Measurements from ENCODE around the gene ANKS1A. TPM values are rescaled to one million over a fixed set of nuclear protein-coding genes. Genes with fewer than 3 reads are reported as not detected.

ANKS1A gene
- total and polyA plus RNA-seq, 11 donors = 11.0 to 49.5 (median 29.3) TPM

DNA sequence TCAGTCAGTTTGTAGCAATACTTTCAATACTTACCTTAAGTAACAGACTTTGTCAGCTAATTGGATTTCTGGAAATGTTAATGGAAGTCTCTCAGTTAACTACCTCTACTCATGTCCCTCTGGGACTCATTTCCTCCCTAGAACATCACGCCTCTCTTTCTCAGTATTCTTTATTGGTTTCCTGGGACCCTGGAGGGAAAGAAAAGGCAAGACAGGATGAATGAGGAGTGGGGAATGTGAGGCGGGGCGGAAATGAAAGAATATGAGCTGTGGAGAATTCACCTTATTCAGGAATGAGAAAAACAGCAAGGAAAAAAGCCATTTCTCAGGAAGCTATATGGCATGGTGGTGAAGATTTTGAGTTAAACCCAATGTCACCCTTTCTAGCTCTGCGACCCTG is 62.7 kb downstream of the ANKS1A start:
- WGBS, 4 donors = 87 to 91% (median 89%) methylated on average over 4 of the region's 4 CpGs
- Histone ChIP-seq H3K4me1 (peaks cover 0 to 39% (median 12%) of the 10 kb centered on the region in 12 donors), H3K9me3 (no peaks in the 10 kb centered on the region), H3K27ac (no peak overlapping the region), H3K4me3 (no peak overlapping the region), H3K27me3 (no peaks in the 10 kb centered on the region), H3K36me3 (no peaks in the 10 kb centered on the region)
- TF ChIP-seq POLR2A (IDR thresholded peaks at IDR 0.05) = no peak
- TF ChIP-seq, protein P1, sequence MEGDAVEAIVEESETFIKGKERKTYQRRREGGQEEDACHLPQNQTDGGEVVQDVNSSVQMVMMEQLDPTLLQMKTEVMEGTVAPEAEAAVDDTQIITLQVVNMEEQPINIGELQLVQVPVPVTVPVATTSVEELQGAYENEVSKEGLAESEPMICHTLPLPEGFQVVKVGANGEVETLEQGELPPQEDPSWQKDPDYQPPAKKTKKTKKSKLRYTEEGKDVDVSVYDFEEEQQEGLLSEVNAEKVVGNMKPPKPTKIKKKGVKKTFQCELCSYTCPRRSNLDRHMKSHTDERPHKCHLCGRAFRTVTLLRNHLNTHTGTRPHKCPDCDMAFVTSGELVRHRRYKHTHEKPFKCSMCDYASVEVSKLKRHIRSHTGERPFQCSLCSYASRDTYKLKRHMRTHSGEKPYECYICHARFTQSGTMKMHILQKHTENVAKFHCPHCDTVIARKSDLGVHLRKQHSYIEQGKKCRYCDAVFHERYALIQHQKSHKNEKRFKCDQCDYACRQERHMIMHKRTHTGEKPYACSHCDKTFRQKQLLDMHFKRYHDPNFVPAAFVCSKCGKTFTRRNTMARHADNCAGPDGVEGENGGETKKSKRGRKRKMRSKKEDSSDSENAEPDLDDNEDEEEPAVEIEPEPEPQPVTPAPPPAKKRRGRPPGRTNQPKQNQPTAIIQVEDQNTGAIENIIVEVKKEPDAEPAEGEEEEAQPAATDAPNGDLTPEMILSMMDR (IDR thresholded peaks at IDR 0.05) = no peak
- DNase-seq (no peak), ATAC-seq (no peak)
- intact Hi-C loops (cut with DNase I) = no loop called here

DNA sequence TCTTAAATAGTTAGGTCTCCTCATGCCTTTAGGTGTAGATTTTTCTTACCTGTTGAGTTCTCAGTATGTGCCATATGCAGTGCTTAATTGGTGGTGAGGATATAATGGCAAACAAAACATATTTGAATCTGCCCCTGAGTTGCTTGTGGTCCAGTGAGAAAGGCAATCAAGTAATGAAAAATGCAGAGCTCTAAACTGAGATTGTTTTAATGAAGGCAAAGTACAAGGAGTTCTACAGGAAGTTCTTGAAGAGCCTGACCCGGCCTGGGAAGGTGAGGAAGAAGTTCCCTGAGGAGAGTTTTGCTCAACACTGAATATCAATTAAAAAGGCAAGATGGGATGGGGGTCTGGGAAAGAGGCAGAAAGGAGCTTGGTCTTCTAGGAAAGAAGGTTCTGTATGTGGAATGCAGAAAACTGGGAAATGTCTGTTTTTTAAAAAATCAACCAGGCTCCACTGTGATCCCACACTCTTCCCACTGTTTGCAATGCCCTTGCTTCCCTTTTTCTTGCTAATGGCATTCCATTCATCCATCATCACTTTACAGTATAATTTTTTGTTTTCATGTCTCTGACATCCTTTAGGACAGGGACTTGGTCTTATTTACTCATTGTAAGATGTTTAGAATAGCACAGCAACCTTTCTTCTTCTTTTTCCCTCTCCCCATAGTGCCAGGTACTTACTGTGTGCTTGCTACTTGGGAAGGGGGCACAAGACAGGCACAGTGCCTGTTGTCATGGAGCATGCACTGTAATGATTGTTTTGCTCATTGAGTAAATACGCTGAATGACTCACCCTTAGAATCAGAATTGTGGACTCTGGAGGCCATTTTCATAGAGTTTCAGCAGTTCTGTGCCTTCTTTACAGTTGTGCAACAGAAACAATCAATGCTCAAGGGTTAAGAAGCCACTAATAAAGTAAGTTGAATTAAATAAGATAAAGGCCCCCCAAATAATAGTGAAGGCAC is 64.3 kb downstream of the ANKS1A start:
- Histone ChIP-seq H3K36me3 (no peaks in the 10 kb centered on the region), H3K27me3 (no peaks in the 10 kb centered on the region), H3K27ac (peak overlapping the region in 4 of 12 donors; percentile 8 to 17 (median 9)), H3K9me3 (no peaks in the 10 kb centered on the region), H3K4me3 (no peak overlapping the region), H3K4me1 (peaks cover 0 to 55% (median 26%) of the 10 kb centered on the region in 12 donors)
- WGBS, 4 donors = 65 to 80% (median 73%) methylated on average over 2 of the region's 2 CpGs
- ATAC-seq (no peak), DNase-seq (no peak)
- intact Hi-C loops (cut with DNase I) = no loop called here
- no peak for TF ChIP-seq POLR2A (IDR thresholded peaks at IDR 0.05)
- TF ChIP-seq, protein P1 (IDR thresholded peaks at IDR 0.05) = no peak

DNA sequence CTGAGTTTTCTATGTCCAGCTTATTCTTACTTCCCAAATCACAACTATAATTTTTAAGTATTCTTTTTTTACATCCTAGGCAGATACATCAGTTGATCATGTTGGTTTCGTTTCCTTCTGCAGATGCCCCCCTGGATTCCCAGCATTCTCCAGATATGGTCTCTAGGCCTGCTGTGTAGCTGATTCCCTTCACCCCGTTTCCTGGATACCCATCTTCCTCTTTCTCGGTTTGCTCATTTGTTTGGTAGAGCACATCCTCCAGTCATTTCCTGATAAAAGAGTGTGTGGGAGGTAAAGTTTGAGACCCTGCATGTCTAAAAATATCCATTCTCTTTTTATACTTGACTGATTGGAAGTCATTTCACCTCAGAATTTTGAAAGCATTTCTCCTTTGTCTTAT is 66.4 kb downstream of the ANKS1A start:
- Histone ChIP-seq H3K27ac (peak overlapping the region in 3 of 12 donors; percentile 15 to 70 (median 18)), H3K36me3 (no peaks in the 10 kb centered on the region), H3K27me3 (no peaks in the 10 kb centered on the region), H3K9me3 (no peaks in the 10 kb centered on the region), H3K4me1 (peaks cover 0 to 76% (median 44%) of the 10 kb centered on the region in 12 donors), H3K4me3 (no peak overlapping the region)
- ATAC-seq = peak in 3 of 4 donors; percentile 14 to 27 (median 23)
- peak in 1 of 5 donors; percentile 13 for DNase-seq
- WGBS, 4 donors = 42 to 62% (median 51%) methylated on average over 3 of the region's 3 CpGs
- TF ChIP-seq, protein P1 (IDR thresholded peaks at IDR 0.05) = no peak
- no peak for TF ChIP-seq POLR2A (IDR thresholded peaks at IDR 0.05)
- intact Hi-C loops (cut with DNase I) = loop anchor here in 1 of 10 donors (5.0 kb wide), 1 partner anchor 68 kb away; the partner anchor contains the start of genes ANKS1A and TAF11

DNA sequence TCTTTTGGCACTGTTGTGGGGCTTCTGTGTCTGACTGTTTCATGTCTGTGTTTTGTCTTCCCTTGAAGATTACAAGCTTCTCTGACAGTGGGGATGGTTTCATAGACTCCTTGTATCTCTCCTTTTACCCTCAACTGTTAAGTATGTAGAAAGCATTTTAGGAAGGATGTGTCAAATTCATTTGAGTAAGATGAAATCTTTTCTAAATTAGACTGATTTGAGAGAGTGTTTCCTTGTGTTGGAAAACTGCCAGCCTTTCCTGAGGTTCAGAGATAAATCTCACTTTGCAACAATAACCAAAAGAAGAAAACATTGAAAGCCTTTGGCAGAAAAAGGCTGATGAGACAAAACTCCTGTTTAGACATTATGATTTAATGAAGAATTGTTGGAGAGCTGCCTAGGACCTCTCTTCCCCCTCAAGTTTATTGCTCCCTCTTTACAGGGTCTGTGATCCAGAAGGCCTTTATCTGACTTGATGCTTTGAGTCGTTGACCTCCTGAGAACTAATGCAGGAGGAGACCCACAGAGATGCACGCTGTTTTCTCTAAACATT is 68.3 kb downstream of the ANKS1A start:
- H3K27ac ChIP-seq = peak overlapping the region in 10 of 12 donors; percentile 12 to 70 (median 54)
- 26 to 38% (median 32%) methylated on average over 2 of the region's 2 CpGs for WGBS, 4 donors

More for the DNA sequence above, 68.3 kb downstream of the ANKS1A start:
- Histone ChIP-seq H3K27me3 (no peaks in the 10 kb centered on the region), H3K36me3 (no peaks in the 10 kb centered on the region), H3K9me3 (no peaks in the 10 kb centered on the region), H3K4me1 (peaks cover 0 to 95% (median 55%) of the 10 kb centered on the region in 12 donors), H3K4me3 (no peak overlapping the region)
- no peak for DNase-seq
- intact Hi-C loops (cut with DNase I) = loop anchor here in 1 of 10 donors (5.0 kb wide), 1 partner anchor 70 kb away; the partner anchor contains the start of genes ANKS1A and TAF11
- no peak for ATAC-seq
- TF ChIP-seq POLR2A (IDR thresholded peaks at IDR 0.05) = no peak
- TF ChIP-seq, protein P1 (IDR thresholded peaks at IDR 0.05) = no peak
